T-cell (primary cell): ENCODE data around the gene COQ2. TPM values are rescaled to one million over a fixed set of nuclear protein-coding genes. Genes with fewer than 3 reads are reported as not detected.
"Not testable (repeated sequence)": the region's sequence is repeated elsewhere in the genome, so short reads cannot be mapped to it uniquely, and the experiment has no call there.

ENCODE experiments used
- ATAC-seq, 4 experiments: fragments of 200-7000 bp in 3 of 4; fragments of 150-1000 bp in 1 of 4; cut with Tn5 transposase; replicated peaks in 1 of 4; 1 replicate in 3 of 4; 2 replicates in 1 of 4; pipeline ENCODE4 v1.10.0; 2021; ENCODE audit warnings: moderate library complexity in 3 of 4, mild to moderate bottlenecking in 2 of 4, moderate number of reproducible peaks in 1 of 4
- CTCF ChIA-PET, 2 donors: fragments of 300-600 bp; sonication (Branson Sonifier 250); formaldehyde crosslinking; loops; one replicate each; lab custom pipeline; 2022; ENCODE audit warnings: antibody characterized with exemption in 2 of 2; lab: Charles Lee
- POLR2A ChIA-PET, 2 donors: fragments of 300-600 bp; sonication (Branson Sonifier 250); formaldehyde crosslinking; loops; one replicate each; lab custom pipeline; 2022; ENCODE audit warnings: antibody characterized with exemption in 2 of 2; lab: Charles Lee
- DNase-seq, 35 experiments: peaks; one replicate each; pipeline versions ENCODE4 v3.0.0 to v3.0.0-alpha.2; 2013 to 2023
- H3K27ac ChIP-seq: one replicate; pipeline ENCODE4 v1.5.1; 2013; ENCODE audit warnings: low read length
- H3K27me3 ChIP-seq, 2 experiments: replicated peaks in 1 of 2; 1 replicate in 1 of 2; 2 replicates in 1 of 2; pipeline versions ENCODE4 v1.6.1 to v1.7.0; 2013; ENCODE audit warnings: low read length in 1 of 2, mixed read lengths in 1 of 2; ENCODE audit not compliant: control insufficient read depth in 2 of 2, insufficient read depth in 2 of 2; ENCODE audit errors: extremely low read depth in 1 of 2
- H3K36me3 ChIP-seq, 2 donors: 1 replicate in 1 of 2; 2 replicates in 1 of 2; pipeline versions ENCODE4 v1.6.1 to v1.7.0; 2013; ENCODE audit warnings: low read length in 1 of 2; ENCODE audit not compliant: control insufficient read depth in 2 of 2, insufficient read depth in 1 of 2; ENCODE audit errors: extremely low read depth in 1 of 2
- H3K4me1 ChIP-seq, 2 experiments: 1 replicate in 1 of 2; 2 replicates in 1 of 2; pipeline versions ENCODE4 v1.6.1 to v1.7.0; 2013; ENCODE audit warnings: low read length in 2 of 2, mixed read lengths in 1 of 2; ENCODE audit not compliant: insufficient read depth in 2 of 2, control insufficient read depth in 1 of 2; ENCODE audit errors: extremely low read depth in 1 of 2
- H3K4me3 ChIP-seq, 2 donors: 1 replicate in 1 of 2; 2 replicates in 1 of 2; pipeline versions ENCODE4 v1.5.1 to v1.7.0; 2013; ENCODE audit warnings: mild to moderate bottlenecking in 2 of 2, low read length in 1 of 2, moderate library complexity in 1 of 2; ENCODE audit not compliant: control insufficient read depth in 1 of 2; ENCODE audit errors: extremely low read depth in 1 of 2
- H3K9me3 ChIP-seq: 2 replicates; pipeline ENCODE4 v1.7.0; 2013
- H3K27ac Mint-ChIP-seq, 2 donors: one replicate each; pipeline ENCODE4 v1.8.0; 2020 to 2021; ENCODE audit warnings: mild to moderate bottlenecking in 2 of 2, mixed read lengths in 2 of 2
- H3K27me3 Mint-ChIP-seq, 2 donors: one replicate each; pipeline ENCODE4 v1.8.0; 2021 to 2022; ENCODE audit warnings: mixed read lengths in 2 of 2
- H3K36me3 Mint-ChIP-seq: one replicate; pipeline ENCODE4 v1.8.0; 2021; ENCODE audit warnings: mixed read lengths
- H3K4me1 Mint-ChIP-seq, 3 donors: one replicate each; pipeline ENCODE4 v1.8.0; 2020 to 2022; ENCODE audit warnings: mixed read lengths in 3 of 3, mild to moderate bottlenecking in 1 of 3
- H3K4me3 Mint-ChIP-seq, 3 donors: one replicate each; pipeline ENCODE4 v1.8.0; 2020 to 2022; ENCODE audit warnings: mild to moderate bottlenecking in 3 of 3, mixed read lengths in 3 of 3, moderate library complexity in 3 of 3
- H3K9me3 Mint-ChIP-seq, 3 donors: one replicate each; pipeline ENCODE4 v1.8.0; 2020 to 2022; ENCODE audit warnings: mixed read lengths in 3 of 3
- WGBS: methylation state at CpG from one replicate; pipeline ENCODE4 v1.1.5; 2013; ENCODE audit warnings: missing lambda C conversion rate; ENCODE audit not compliant: insufficient coverage; 5-methylcytosine and 5-hydroxymethylcytosine counted together
- total RNA-seq, 35 experiments: library from RNA in 6 of 35; stranded (reverse) in 6 of 35; fragments of 120-200 nt in 1 of 35; gene quantifications; one replicate each; pipeline versions ENCODE4 v1.2.1 to v1.2.4 and lab custom pipeline; 2013 to 2026

The COQ2 gene
- total RNA-seq, 5 donors from 2014 or later (not counting 1 experiment from before 2014, with no cell fraction given), result 4.7 to 9.7 (median 6.2) TPM

GRCh38 chr4:83290059-83290774 is 5.6 kb upstream of the COQ2 start:
- ATAC-seq, H3K27me3 ChIP-seq, H3K4me3 Mint-ChIP-seq, H3K27me3 Mint-ChIP-seq, POLR2A ChIA-PET, H3K27ac Mint-ChIP-seq, H3K9me3 ChIP-seq, H3K36me3 ChIP-seq, H3K4me1 ChIP-seq, H3K4me1 Mint-ChIP-seq, DNase-seq, H3K9me3 Mint-ChIP-seq, H3K4me3 ChIP-seq, H3K27ac ChIP-seq: not testable (repeated sequence)
- CTCF ChIA-PET, result interaction anchor here in 1 of 2 donors (0.8 kb wide), 1 partner anchor 216 kb away, joined by 4 read pairs; no protein-coding TSS in a partner anchor
- no CpG with 5 or more reads among the region's 3 CpGs for WGBS
- peaks cover 13% of the 10 kb centered on the region for H3K36me3 Mint-ChIP-seq

GRCh38 chr4:83288381-83288780 is 3.8 kb upstream of the COQ2 start:
- H3K4me1 ChIP-seq, DNase-seq, H3K27ac Mint-ChIP-seq, ATAC-seq, H3K27ac ChIP-seq, H3K9me3 ChIP-seq, H3K36me3 ChIP-seq, H3K36me3 Mint-ChIP-seq, H3K4me3 Mint-ChIP-seq, H3K27me3 Mint-ChIP-seq, CTCF ChIA-PET, H3K9me3 Mint-ChIP-seq, H3K27me3 ChIP-seq, H3K4me3 ChIP-seq, POLR2A ChIA-PET: not testable (repeated sequence)
- no CpG with 5 or more reads among the region's 1 CpG for WGBS
- peaks cover 15 to 16% (median 16%) of the 10 kb centered on the region in 3 donors for H3K4me1 Mint-ChIP-seq

GRCh38 chr4:83285055-83285407 is 433 bp upstream of the COQ2 start:
- peak overlapping the region; percentile 76 to 86 for H3K4me3 ChIP-seq
- no peaks in the 10 kb centered on the region for H3K36me3 ChIP-seq
- ChIA-PET POLR2A (interaction anchor here (0.5 to 1.3 kb wide), 9 partner anchors 100 to 547 kb away, joined by 3 to 15 read pairs (median 4); partner anchors contain the start of genes COPS4 (in 1 of the 2) and LIN54 (in 1 of the 2)), CTCF (interaction anchor here (0.5 to 6.4 kb wide), 21 partner anchors 9 to 856 kb away, joined by 3 to 71 read pairs (median 7); partner anchors contain the start of genes COPS4 (in 1 of the 2), LIN54 (in 1 of the 2) and THAP9 (in 1 of the 2))
- WGBS, result 2% methylated on average over 6 of the region's 9 CpGs
- peak overlapping the region; percentile 96 to 98 for H3K27ac Mint-ChIP-seq
- peaks cover 39 to 42% (median 40%) of the 10 kb centered on the region in 3 donors for H3K4me1 Mint-ChIP-seq
- H3K36me3 Mint-ChIP-seq, result no peaks in the 10 kb centered on the region
- H3K27me3 ChIP-seq, result no peaks in the 10 kb centered on the region
- H3K9me3 ChIP-seq, result no peaks in the 10 kb centered on the region
- H3K9me3 Mint-ChIP-seq, result peaks cover 0 to under 1% (median 0%) of the 10 kb centered on the region in 3 donors
- peak overlapping the region; percentile 83 for H3K27ac ChIP-seq
- H3K4me1 ChIP-seq, result peaks cover 6 to 9% of the 10 kb centered on the region in 2 experiments
- peak overlapping the region; percentile 94 to 99 (median 97) for H3K4me3 Mint-ChIP-seq
- peak in 14 of 35 experiments; percentile 1 to 54 (median 6) for DNase-seq
- no peaks in the 10 kb centered on the region for H3K27me3 Mint-ChIP-seq
- peak in 1 of 4 experiments; percentile 9 for ATAC-seq

- no peaks in the 10 kb centered on the region for H3K9me3 ChIP-seq
- POLR2A ChIA-PET, result interaction anchor here in 1 of 2 donors (0.5 to 1.2 kb wide), 2 partner anchors 248 to 272 kb away, joined by 3 read pairs; partner anchors contain the start of gene COPS4
- no peak overlapping the region for H3K27ac ChIP-seq
- Mint-ChIP-seq H3K4me3 (peak overlapping the region; percentile 77 to 94 (median 86)), H3K27me3 (no peaks in the 10 kb centered on the region), H3K9me3 (no peaks in the 10 kb centered on the region), H3K36me3 (peaks cover 7% of the 10 kb centered on the region), H3K4me1 (peaks cover 39 to 42% (median 40%) of the 10 kb centered on the region in 3 donors), H3K27ac (peak overlapping the region in 1 of 2 donors; percentile 9)
- 98% methylated on average over 7 of the region's 7 CpGs for WGBS
- no peaks in the 10 kb centered on the region for H3K27me3 ChIP-seq
- peaks cover 6 to 9% of the 10 kb centered on the region in 2 experiments for H3K4me1 ChIP-seq
- DNase-seq (no peak), ATAC-seq (no peak)
- peaks cover 0 to 4% of the 10 kb centered on the region in 2 donors for H3K36me3 ChIP-seq
- no peak overlapping the region for H3K4me3 ChIP-seq
- CTCF ChIA-PET, result interaction anchor here (0.5 to 6.4 kb wide), 20 partner anchors 9 to 821 kb away, joined by 3 to 71 read pairs (median 4); partner anchors contain the start of genes COPS4 (in 1 of the 2), PLAC8 (in 1 of the 2) and THAP9 (in 1 of the 2)
Measured at GRCh38 chr4:83283181-83283580, 1.4 kb downstream of the COQ2 start.

GRCh38 chr4:83282049-83282535 is 2.5 kb downstream of the COQ2 start:
- no CpG with 5 or more reads among the region's 4 CpGs for WGBS
- Histone ChIP-seq H3K27me3 (no peaks in the 10 kb centered on the region), H3K36me3 (peaks cover 0 to 4% of the 10 kb centered on the region in 2 donors), H3K27ac (no peak overlapping the region), H3K9me3 (no peaks in the 10 kb centered on the region), H3K4me1 (peaks cover 6 to 9% of the 10 kb centered on the region in 2 experiments), H3K4me3 (no peak overlapping the region)
- Mint-ChIP-seq H3K27ac (peak overlapping the region; percentile 14 to 16), H3K4me3 (peak overlapping the region in 1 of 3 donors; percentile 1), H3K9me3 (no peaks in the 10 kb centered on the region), H3K27me3 (no peaks in the 10 kb centered on the region), H3K36me3 (peaks cover 10% of the 10 kb centered on the region), H3K4me1 (peaks cover 40 to 45% (median 41%) of the 10 kb centered on the region in 3 donors)
- ATAC-seq (no peak), DNase-seq (peak in 32 of 35 experiments; percentile 5 to 83 (median 42))
- ChIA-PET POLR2A (interaction anchor here in 1 of 2 donors (0.6 kb wide), 1 partner anchor 271 kb away, joined by 3 read pairs; the partner anchor contains the start of gene LIN54), CTCF (interaction anchor here (0.6 to 6.4 kb wide), 25 partner anchors 10 to 1720 kb away, joined by 3 to 71 read pairs (median 4); partner anchors contain the start of genes COPS4 (in 2 of the 2) and PLAC8 (in 1 of the 2))

- ChIA-PET POLR2A (no interaction called here), CTCF (interaction anchor here (0.5 to 6.4 kb wide), 26 partner anchors 9 to 819 kb away, joined by 3 to 71 read pairs (median 4); partner anchors contain the start of gene COPS4 (in 1 of the 2))
- Mint-ChIP-seq H3K4me3 (no peak overlapping the region), H3K36me3 (peaks cover 15% of the 10 kb centered on the region), H3K4me1 (peaks cover 44 to 50% (median 46%) of the 10 kb centered on the region in 3 donors), H3K9me3 (no peaks in the 10 kb centered on the region), H3K27me3 (no peaks in the 10 kb centered on the region), H3K27ac (no peak overlapping the region)
- Histone ChIP-seq H3K27ac (no peak overlapping the region), H3K4me3 (no peak overlapping the region), H3K27me3 (no peaks in the 10 kb centered on the region), H3K4me1 (peaks cover 6 to 9% of the 10 kb centered on the region in 2 experiments), H3K36me3 (peaks cover 0 to 4% of the 10 kb centered on the region in 2 donors), H3K9me3 (no peaks in the 10 kb centered on the region)
- DNase-seq (no peak), ATAC-seq (no peak)
- 100% methylated on average over 1 of the region's 4 CpGs for WGBS
Measured at GRCh38 chr4:83281307-83281706, 3.3 kb downstream of the COQ2 start.
